HCT116 (cell line): ENCODE data around the gene AMZ1. TPM values are rescaled to one million over a fixed set of nuclear protein-coding genes. Genes with fewer than 3 reads are reported as not detected.

ENCODE experiments used
- ATAC-seq: fragments of 200-7000 bp; cut with Tn5 transposase; 2 replicates; pipeline ENCODE4 v1.9.1; 2020; ENCODE audit warnings: mild to moderate bottlenecking, moderate library complexity
- BruUV-seq: library from RNA; stranded (reverse); fragments of 400-500 nt; replicated peaks from 2 replicates; lab custom pipeline; 2021; lab: Mats Ljungman, UMichigan
- CTCF ChIA-PET: fragments of 300-600 bp; sonication (Branson Sonifier 250); formaldehyde crosslinking; loops from one replicate; lab custom pipeline; 2021; ENCODE audit warnings: antibody characterized with exemption; lab: Charles Lee
- POLR2A ChIA-PET: fragments of 300-600, 350-600 bp; sonication (Branson Sonifier 250); formaldehyde crosslinking; loops from one replicate; lab custom pipeline; 2021; ENCODE audit warnings: antibody characterized with exemption; lab: Charles Lee
- RAD21 ChIA-PET, 2 experiments: fragments of 300-600 bp; sonication (Branson Sonifier 250); formaldehyde crosslinking; loops; one replicate each; lab custom pipeline; 2023; ENCODE audit warnings: low total read pairs in 2 of 2; ENCODE audit not compliant: uncharacterized antibody in 2 of 2, unreplicated experiment in 2 of 2, low non-redundant PET in 1 of 2; lab: Charles Lee
- DNase-seq: peaks from one replicate; pipeline ENCODE4 v3.0.0-alpha.2; 2010; ENCODE audit warnings: low read depth, low spot score
- H2AFZ ChIP-seq: fragments of 200-600 bp; shearing (Covaris generic), sonication (generic); 2 replicates; pipeline ENCODE4 v1.6.1; 2017; ENCODE audit warnings: low read depth, mixed run types, mixed read lengths, antibody characterized with exemption, low read length; ENCODE audit not compliant: poor library complexity, severe bottlenecking
- H3K27ac ChIP-seq: 2 replicates; pipeline ENCODE4 v1.5.1; 2012; ENCODE audit warnings: low read depth, low read length
- H3K27me3 ChIP-seq: fragments of 200-600 bp; sonication (generic); 2 replicates; pipeline ENCODE4 v1.6.1; 2016; ENCODE audit warnings: mixed run types, low read length, mixed read lengths; ENCODE audit not compliant: insufficient read depth
- H3K36me3 ChIP-seq, 2 experiments: fragments of 200-500 bp in 1 of 2; fragments of 200-600 bp in 1 of 2; sonication (Bioruptor generic) in 1 of 2; sonication (generic) in 1 of 2; 2 replicates each; pipeline versions ENCODE4 v1.5.1 to v1.6.1; 2014 to 2016; ENCODE audit warnings: low read length in 2 of 2, inconsistent platforms in 1 of 2, mixed read lengths in 1 of 2, mixed run types in 1 of 2; ENCODE audit not compliant: insufficient read depth in 2 of 2, control insufficient read depth in 1 of 2
- H3K4me1 ChIP-seq, 2 experiments: fragments of 200-600 bp in 1 of 2; sonication (generic) in 1 of 2; 2 replicates each; pipeline versions ENCODE4 v1.5.1 to v1.6.1; 2012 to 2017; ENCODE audit warnings: low read length in 2 of 2, inconsistent platforms in 1 of 2, mild to moderate bottlenecking in 1 of 2, mixed read lengths in 1 of 2, mixed run types in 1 of 2, moderate library complexity in 1 of 2; ENCODE audit not compliant: insufficient read depth in 2 of 2, control insufficient read depth in 1 of 2
- H3K4me2 ChIP-seq: fragments of 200-600 bp; sonication (generic); 2 replicates; pipeline ENCODE4 v1.6.1; 2017; ENCODE audit warnings: mixed run types, low read length, mixed read lengths
- H3K4me3 ChIP-seq, 2 experiments: fragments of 200-600 bp in 1 of 2; sonication (generic) in 1 of 2; replicated peaks in 1 of 2; 2 replicates each; pipeline ENCODE4 v1.5.1; 2011 to 2016; ENCODE audit warnings: low read length in 2 of 2, control low read depth in 1 of 2, low read depth in 1 of 2, mild to moderate bottlenecking in 1 of 2, mixed read lengths in 1 of 2, mixed run types in 1 of 2
- H3K79me2 ChIP-seq: fragments of 200-600 bp; sonication (generic); 2 replicates; pipeline ENCODE4 v1.6.1; 2017; ENCODE audit warnings: mild to moderate bottlenecking, mixed run types, low read length, moderate library complexity, mixed read lengths; ENCODE audit not compliant: insufficient read depth
- H3K9ac ChIP-seq: fragments of 200-600 bp; sonication (generic); 2 replicates; pipeline ENCODE4 v1.6.1; 2016; ENCODE audit warnings: low read length, mixed read lengths
- H3K9me2 ChIP-seq: fragments of 200-600 bp; sonication (generic), shearing (Covaris generic); 2 replicates; pipeline ENCODE4 v1.6.1; 2017; ENCODE audit warnings: mixed run types, mild to moderate bottlenecking, moderate library complexity; ENCODE audit not compliant: insufficient read depth
- H3K9me3 ChIP-seq, 2 experiments: fragments of 200-500 bp in 1 of 2; fragments of 200-600 bp in 1 of 2; sonication (Bioruptor generic) in 1 of 2; sonication (generic) in 1 of 2; 2 replicates each; pipeline ENCODE4 v1.6.1; 2014 to 2017; ENCODE audit warnings: low read length in 2 of 2, mixed read lengths in 2 of 2, inconsistent platforms in 1 of 2, low read depth in 1 of 2, mild to moderate bottlenecking in 1 of 2, mixed run types in 1 of 2, moderate library complexity in 1 of 2; ENCODE audit not compliant: control insufficient read depth in 1 of 2, insufficient read depth in 1 of 2
- H4K20me1 ChIP-seq: fragments of 200-600 bp; sonication (generic), shearing (Covaris generic); 2 replicates; pipeline ENCODE4 v1.6.1; 2017; ENCODE audit warnings: mixed run types, mild to moderate bottlenecking, moderate library complexity; ENCODE audit not compliant: insufficient read depth
- CBX3 ChIP-seq: IDR thresholded peaks from 2 replicates; pipeline ENCODE4 v1.6.1; 2012; ENCODE audit warnings: low read depth
- EGR1 ChIP-seq: IDR thresholded peaks from 2 replicates; pipeline ENCODE4 v1.6.1; 2012; ENCODE audit warnings: low read depth
- EZH2 ChIP-seq: fragments of 200-600 bp; sonication (generic); IDR thresholded peaks from 2 replicates; pipeline ENCODE4 v1.6.1; 2017; ENCODE audit warnings: antibody characterized with exemption, mixed run types
- POLR2A ChIP-seq: IDR thresholded peaks from 2 replicates; pipeline ENCODE4 v1.7.0; 2011; ENCODE audit warnings: borderline replicate concordance; ENCODE audit not compliant: insufficient read depth, insufficient read length; ENCODE audit errors: extremely low read depth
- POLR2AphosphoS5 ChIP-seq: IDR thresholded peaks from 2 replicates; pipeline ENCODE4 v1.6.1; 2011; ENCODE audit warnings: mild to moderate bottlenecking, low read depth, low read length, moderate library complexity
- SIN3A ChIP-seq: IDR thresholded peaks from 2 replicates; pipeline ENCODE4 v1.6.1; 2012; ENCODE audit warnings: low read depth
- intact Hi-C: fragments of 100-400 bp; cut with micrococcal nuclease; formaldehyde crosslinking; loops from 2 replicates; pipeline ENCODE4 v1.10.0; 2022
- total RNA-seq: library from RNA; stranded (reverse); gene quantifications from one replicate; pipeline ENCODE4 v1.2.1, GENCODE V29; 2021; ENCODE audit not compliant: unreplicated experiment
- TF ChIP-seq, protein P1 (sequence below): IDR thresholded peaks from 2 replicates; pipeline ENCODE4 v1.6.1; 2012
- TF ChIP-seq, protein P2 (sequence below): IDR thresholded peaks from 2 replicates; pipeline ENCODE4 v1.6.1; 2012; ENCODE audit warnings: low read depth
- TF ChIP-seq, protein P3 (sequence below), 3 experiments: fragments of 200-600 bp in 1 of 3; sonication (generic) in 1 of 3; IDR thresholded peaks in 2 of 3; conservative IDR thresholded peaks in 1 of 3; 2 replicates each; pipeline ENCODE4 v1.5.1; 2012 to 2017; ENCODE audit warnings: low read depth in 2 of 3, low read length in 2 of 3, antibody characterized with exemption in 1 of 3, borderline replicate concordance in 1 of 3, control low read depth in 1 of 3, mild to moderate bottlenecking in 1 of 3, mixed read lengths in 1 of 3, mixed run types in 1 of 3, moderate library complexity in 1 of 3; ENCODE audit not compliant: insufficient read depth in 1 of 3

Gene AMZ1
- total RNA-seq, 1 experiment from 2014 or later, result not detected

DNA sequence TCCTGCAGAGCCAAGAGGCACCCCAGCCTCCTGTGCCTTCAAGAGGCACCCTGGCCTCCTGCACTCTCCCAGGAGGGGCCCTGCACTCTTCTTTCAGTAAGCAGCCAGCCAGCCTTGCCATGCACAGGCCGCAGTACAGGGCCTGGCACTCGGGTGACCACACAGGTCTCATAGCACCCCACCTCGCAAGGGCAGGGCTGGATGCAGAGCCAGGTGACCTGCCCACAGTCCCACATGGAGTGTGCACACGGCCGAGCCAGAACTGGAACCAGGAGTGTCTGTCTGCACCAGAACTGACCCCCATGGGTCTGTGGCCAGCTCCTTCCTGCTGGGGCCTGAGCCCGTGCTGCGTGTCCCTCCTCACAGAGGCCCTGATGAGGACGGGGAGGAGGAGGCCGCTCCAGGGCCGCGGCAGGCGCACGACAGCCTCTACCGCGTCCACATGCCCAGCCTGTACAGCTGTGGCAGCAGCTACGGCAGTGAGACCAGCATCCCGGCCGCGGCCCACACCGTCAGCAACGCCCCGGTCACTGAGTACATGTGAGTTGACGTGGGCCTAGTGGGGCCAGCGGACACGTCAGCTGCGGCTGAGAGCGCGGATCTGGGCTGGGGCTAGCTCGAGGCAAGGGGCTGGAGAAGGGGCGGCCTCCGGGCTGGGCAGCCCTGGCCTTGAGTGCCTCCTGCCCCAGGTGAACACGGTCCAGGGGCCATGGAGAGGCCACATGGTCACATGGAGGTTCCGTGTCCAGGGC, 29.9 kb upstream of the AMZ1 start:
- BruUV-seq, result no TSS peak
- no peak overlapping the region for H3K4me2 ChIP-seq
- intact Hi-C loops, result no loop called here
- ChIA-PET RAD21 (no interaction called here), CTCF (no interaction called here), POLR2A (no interaction called here)
- ATAC-seq (no peak), DNase-seq (no peak)
- no peaks in the 10 kb centered on the region; a peak in 1 of 4 replicates for H3K36me3 ChIP-seq
- no peaks in the 10 kb centered on the region for H3K79me2 ChIP-seq
- H2AFZ ChIP-seq, result no peak overlapping the region
- no peak overlapping the region for H3K4me3 ChIP-seq
- TF ChIP-seq, protein P1, sequence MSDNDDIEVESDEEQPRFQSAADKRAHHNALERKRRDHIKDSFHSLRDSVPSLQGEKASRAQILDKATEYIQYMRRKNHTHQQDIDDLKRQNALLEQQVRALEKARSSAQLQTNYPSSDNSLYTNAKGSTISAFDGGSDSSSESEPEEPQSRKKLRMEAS, result no peak
- TF ChIP-seq EGR1, result no peak
- TF ChIP-seq, protein P2, sequence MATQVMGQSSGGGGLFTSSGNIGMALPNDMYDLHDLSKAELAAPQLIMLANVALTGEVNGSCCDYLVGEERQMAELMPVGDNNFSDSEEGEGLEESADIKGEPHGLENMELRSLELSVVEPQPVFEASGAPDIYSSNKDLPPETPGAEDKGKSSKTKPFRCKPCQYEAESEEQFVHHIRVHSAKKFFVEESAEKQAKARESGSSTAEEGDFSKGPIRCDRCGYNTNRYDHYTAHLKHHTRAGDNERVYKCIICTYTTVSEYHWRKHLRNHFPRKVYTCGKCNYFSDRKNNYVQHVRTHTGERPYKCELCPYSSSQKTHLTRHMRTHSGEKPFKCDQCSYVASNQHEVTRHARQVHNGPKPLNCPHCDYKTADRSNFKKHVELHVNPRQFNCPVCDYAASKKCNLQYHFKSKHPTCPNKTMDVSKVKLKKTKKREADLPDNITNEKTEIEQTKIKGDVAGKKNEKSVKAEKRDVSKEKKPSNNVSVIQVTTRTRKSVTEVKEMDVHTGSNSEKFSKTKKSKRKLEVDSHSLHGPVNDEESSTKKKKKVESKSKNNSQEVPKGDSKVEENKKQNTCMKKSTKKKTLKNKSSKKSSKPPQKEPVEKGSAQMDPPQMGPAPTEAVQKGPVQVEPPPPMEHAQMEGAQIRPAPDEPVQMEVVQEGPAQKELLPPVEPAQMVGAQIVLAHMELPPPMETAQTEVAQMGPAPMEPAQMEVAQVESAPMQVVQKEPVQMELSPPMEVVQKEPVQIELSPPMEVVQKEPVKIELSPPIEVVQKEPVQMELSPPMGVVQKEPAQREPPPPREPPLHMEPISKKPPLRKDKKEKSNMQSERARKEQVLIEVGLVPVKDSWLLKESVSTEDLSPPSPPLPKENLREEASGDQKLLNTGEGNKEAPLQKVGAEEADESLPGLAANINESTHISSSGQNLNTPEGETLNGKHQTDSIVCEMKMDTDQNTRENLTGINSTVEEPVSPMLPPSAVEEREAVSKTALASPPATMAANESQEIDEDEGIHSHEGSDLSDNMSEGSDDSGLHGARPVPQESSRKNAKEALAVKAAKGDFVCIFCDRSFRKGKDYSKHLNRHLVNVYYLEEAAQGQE, result no peak
- TF ChIP-seq, protein P3, sequence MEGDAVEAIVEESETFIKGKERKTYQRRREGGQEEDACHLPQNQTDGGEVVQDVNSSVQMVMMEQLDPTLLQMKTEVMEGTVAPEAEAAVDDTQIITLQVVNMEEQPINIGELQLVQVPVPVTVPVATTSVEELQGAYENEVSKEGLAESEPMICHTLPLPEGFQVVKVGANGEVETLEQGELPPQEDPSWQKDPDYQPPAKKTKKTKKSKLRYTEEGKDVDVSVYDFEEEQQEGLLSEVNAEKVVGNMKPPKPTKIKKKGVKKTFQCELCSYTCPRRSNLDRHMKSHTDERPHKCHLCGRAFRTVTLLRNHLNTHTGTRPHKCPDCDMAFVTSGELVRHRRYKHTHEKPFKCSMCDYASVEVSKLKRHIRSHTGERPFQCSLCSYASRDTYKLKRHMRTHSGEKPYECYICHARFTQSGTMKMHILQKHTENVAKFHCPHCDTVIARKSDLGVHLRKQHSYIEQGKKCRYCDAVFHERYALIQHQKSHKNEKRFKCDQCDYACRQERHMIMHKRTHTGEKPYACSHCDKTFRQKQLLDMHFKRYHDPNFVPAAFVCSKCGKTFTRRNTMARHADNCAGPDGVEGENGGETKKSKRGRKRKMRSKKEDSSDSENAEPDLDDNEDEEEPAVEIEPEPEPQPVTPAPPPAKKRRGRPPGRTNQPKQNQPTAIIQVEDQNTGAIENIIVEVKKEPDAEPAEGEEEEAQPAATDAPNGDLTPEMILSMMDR (IDR thresholded peaks at IDR 0.05 in 2 of 3, conservative IDR thresholded peaks at IDR 0.05 in 1 of 3; ENCODE audit: borderline replicate concordance in 1 of 3, insufficient read depth in 1 of 3, low read depth in 2 of 3, low read length in 2 of 3), result no peak
- no peak for TF ChIP-seq CBX3
- no peak for TF ChIP-seq SIN3A
- no peak for TF ChIP-seq POLR2A
- no peak for TF ChIP-seq POLR2AphosphoS5
- TF ChIP-seq EZH2, result no peak
- H3K9me2 ChIP-seq, result no peaks in the 10 kb centered on the region
- no peak overlapping the region for H3K27ac ChIP-seq
- no peaks in the 10 kb centered on the region for H3K27me3 ChIP-seq
- H3K4me1 ChIP-seq, result no peaks in the 10 kb centered on the region
- no peaks in the 10 kb centered on the region for H3K9me3 ChIP-seq
- H4K20me1 ChIP-seq, result no peaks in the 10 kb centered on the region
- no peak overlapping the region for H3K9ac ChIP-seq
